WTC11 (cell line): ENCODE data around the gene DCAF10. TPM values are rescaled to one million over a fixed set of nuclear protein-coding genes. Genes with fewer than 3 reads are reported as not detected.
"Not testable (repeated sequence)": the region's sequence is repeated elsewhere in the genome, so short reads cannot be mapped to it uniquely, and the experiment has no call there.

Experiments used
- ATAC-seq: fragments of 200-7000 bp; cut with Tn5 transposase; 2 replicates; pipeline ENCODE4 v1.10.0; 2021; ENCODE audit warnings: mild to moderate bottlenecking, moderate library complexity
- CTCF ChIA-PET: fragments of 300-600 bp; sonication (Branson Sonifier 250); formaldehyde crosslinking; loops from one replicate; lab custom pipeline; 2021; ENCODE audit warnings: antibody characterized with exemption; lab: Charles Lee
- POLR2A ChIA-PET: fragments of 350-600 bp; sonication (Branson Sonifier 250); formaldehyde crosslinking; loops from one replicate; lab custom pipeline; 2021; ENCODE audit warnings: antibody characterized with exemption; lab: Charles Lee
- DNase-seq: peaks from one replicate; pipeline ENCODE4 v3.0.0; 2021; ENCODE audit warnings: low spot score
- H3K27ac Mint-ChIP-seq: 2 replicates; pipeline ENCODE4 v1.8.0; 2021; ENCODE audit warnings: mixed read lengths
- H3K27me3 Mint-ChIP-seq: 2 replicates; pipeline ENCODE4 v1.8.0; 2021; ENCODE audit warnings: low read depth, mild to moderate bottlenecking, moderate library complexity, mixed read lengths
- H3K36me3 Mint-ChIP-seq: 2 replicates; pipeline ENCODE4 v1.8.0; 2021; ENCODE audit warnings: mixed read lengths
- H3K4me1 Mint-ChIP-seq: 2 replicates; pipeline ENCODE4 v1.8.0; 2022; ENCODE audit warnings: mixed read lengths
- H3K4me3 Mint-ChIP-seq: 2 replicates; pipeline ENCODE4 v1.8.0; 2021; ENCODE audit warnings: mild to moderate bottlenecking, moderate library complexity, mixed read lengths
- H3K9me3 Mint-ChIP-seq: 2 replicates; pipeline ENCODE4 v1.8.0; 2021; ENCODE audit warnings: mixed read lengths
- FOXK1 ChIP-seq: sonication (generic); formaldehyde crosslinking; IDR thresholded peaks from 2 replicates; pipeline ENCODE4 v1.8.0; 2022; ENCODE audit warnings: mild to moderate bottlenecking, moderate library complexity, missing genetic modification reagents
- GTF2I ChIP-seq: fragments of 250-450 bp; sonication (Bioruptor Pico); conservative IDR thresholded peaks from 2 replicates; pipeline ENCODE4 v1.4.0; 2021; ENCODE audit warnings: mild to moderate bottlenecking
- IRF2 ChIP-seq: sonication (generic); formaldehyde crosslinking; IDR thresholded peaks from 2 replicates; pipeline ENCODE4 v1.8.0; 2022; ENCODE audit warnings: low read depth, missing genetic modification reagents, borderline replicate concordance
- KAT7 ChIP-seq: sonication (generic); formaldehyde crosslinking; IDR thresholded peaks from 2 replicates; pipeline ENCODE4 v1.8.1; 2023; ENCODE audit warnings: missing genetic modification reagents, mild to moderate bottlenecking, borderline replicate concordance
- RELA ChIP-seq: sonication (generic); formaldehyde crosslinking; IDR thresholded peaks from 2 replicates; pipeline ENCODE4 v1.8.1; 2022; ENCODE audit warnings: missing genetic modification reagents, mild to moderate bottlenecking, borderline replicate concordance
- SOX15 ChIP-seq: fragments of 250-450 bp; sonication (Bioruptor Pico); IDR thresholded peaks from 2 replicates; pipeline ENCODE4 v1.9.0; 2021; ENCODE audit warnings: mild to moderate bottlenecking
- ZNF396 ChIP-seq: fragments of 250-450 bp; sonication (Bioruptor Pico); IDR thresholded peaks from 2 replicates; pipeline ENCODE4 v1.8.0; 2021; ENCODE audit warnings: mild to moderate bottlenecking, moderate library complexity, borderline replicate concordance
- total RNA-seq: library from RNA; stranded (reverse); gene quantifications from 3 replicates; pipeline ENCODE4 v1.2.3, GENCODE V29; 2021
- TF ChIP-seq, protein P1 (sequence below): fragments of 250-450 bp; sonication (Bioruptor Pico); conservative IDR thresholded peaks from 2 replicates; pipeline ENCODE4 v1.9.0; 2021; ENCODE audit warnings: mild to moderate bottlenecking
- TF ChIP-seq, protein P2 (sequence below): sonication (generic); formaldehyde crosslinking; IDR thresholded peaks from 2 replicates; pipeline ENCODE4 v1.8.0; 2022; ENCODE audit warnings: mild to moderate bottlenecking, missing genetic modification reagents
- TF ChIP-seq, protein P3 (sequence below): sonication (generic); formaldehyde crosslinking; IDR thresholded peaks from 2 replicates; pipeline ENCODE4 v1.8.0; 2022; ENCODE audit warnings: mild to moderate bottlenecking, missing genetic modification reagents
- TF ChIP-seq, protein P4 (sequence below): sonication (generic); formaldehyde crosslinking; conservative IDR thresholded peaks from 2 replicates; pipeline ENCODE4 v1.8.1; 2023; ENCODE audit warnings: mild to moderate bottlenecking, low read depth, missing genetic modification reagents, moderate library complexity
- TF ChIP-seq, protein P5 (sequence below): sonication (generic); formaldehyde crosslinking; IDR thresholded peaks from 2 replicates; pipeline ENCODE4 v1.8.1; 2022; ENCODE audit warnings: missing genetic modification reagents, borderline replicate concordance
- TF ChIP-seq, protein P6 (sequence below): fragments of 250-450 bp; sonication (Bioruptor Pico); IDR thresholded peaks from 2 replicates; pipeline ENCODE4 v1.9.0; 2021; ENCODE audit warnings: moderate library complexity, mild to moderate bottlenecking, inconsistent platforms, borderline replicate concordance
- TF ChIP-seq, protein P7 (sequence below): sonication (generic); formaldehyde crosslinking; IDR thresholded peaks from 2 replicates; pipeline ENCODE4 v1.8.0; 2022; ENCODE audit warnings: mild to moderate bottlenecking, missing genetic modification reagents

Gene DCAF10
- total RNA-seq, 1 experiment from 2014 or later = 11.7 TPM

DNA sequence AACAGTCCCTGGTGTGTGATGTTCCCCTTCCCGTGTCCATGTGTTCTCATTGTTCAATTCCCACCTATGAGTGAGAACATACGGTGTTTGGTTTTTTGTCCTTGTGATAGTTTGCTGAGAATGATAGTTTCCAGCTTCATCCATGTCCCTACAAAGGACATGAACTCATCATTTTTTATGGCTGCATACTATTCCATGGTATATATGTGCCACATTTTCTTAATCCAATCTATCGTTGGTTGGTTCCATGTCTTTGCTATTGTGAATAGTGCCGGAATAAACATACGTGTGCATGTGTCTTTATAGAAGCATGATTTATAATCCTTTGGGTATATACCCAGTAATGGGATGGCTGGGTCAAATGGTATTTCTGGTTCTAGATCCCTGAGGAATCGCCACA is 35.3 kb upstream of the DCAF10 start:
- H3K4me1 Mint-ChIP-seq, DNase-seq, H3K27me3 Mint-ChIP-seq, POLR2A ChIA-PET, H3K27ac Mint-ChIP-seq, CTCF ChIA-PET, H3K4me3 Mint-ChIP-seq, H3K9me3 Mint-ChIP-seq, ATAC-seq: not testable (repeated sequence)
- peaks cover 18% of the 10 kb centered on the region for H3K36me3 Mint-ChIP-seq

DNA sequence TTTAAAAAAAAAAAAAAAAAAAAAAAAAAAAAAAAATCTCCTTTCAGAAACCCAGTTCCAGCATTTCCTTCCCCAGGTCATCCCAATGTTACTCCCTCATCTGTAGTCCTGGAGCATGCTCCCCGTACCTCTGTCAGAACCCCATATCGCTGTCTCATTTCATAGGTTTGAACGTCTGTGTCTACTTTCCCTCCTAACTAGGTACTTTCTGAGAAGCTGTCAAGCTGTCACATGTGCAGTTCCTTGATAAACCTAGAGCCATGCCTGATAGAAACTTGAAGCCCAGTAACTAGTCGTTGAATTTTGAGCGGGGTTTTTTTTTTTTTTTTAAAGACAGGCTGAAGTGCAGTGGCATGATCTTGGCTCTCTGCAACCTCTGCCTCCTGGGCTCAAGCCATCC is 31.3 kb upstream of the DCAF10 start:
- H3K4me3 Mint-ChIP-seq = no peak overlapping the region
- no peak overlapping the region for H3K27ac Mint-ChIP-seq
- no peak for ATAC-seq
- H3K27me3 Mint-ChIP-seq = no peaks in the 10 kb centered on the region
- CTCF ChIA-PET = interaction anchor here (0.6 kb wide), 1 partner anchor 317 kb away, joined by 3 read pairs; no protein-coding TSS in a partner anchor
- peaks cover 4% of the 10 kb centered on the region; the same call in 1 of the 2 replicates for H3K9me3 Mint-ChIP-seq
- no peak for DNase-seq
- no peaks in the 10 kb centered on the region for H3K4me1 Mint-ChIP-seq
- peaks cover 16% of the 10 kb centered on the region for H3K36me3 Mint-ChIP-seq
- POLR2A ChIA-PET = no interaction called here
- no peak for TF ChIP-seq FOXK1 (CRISPR knock-in tag)
- TF ChIP-seq, protein P1, sequence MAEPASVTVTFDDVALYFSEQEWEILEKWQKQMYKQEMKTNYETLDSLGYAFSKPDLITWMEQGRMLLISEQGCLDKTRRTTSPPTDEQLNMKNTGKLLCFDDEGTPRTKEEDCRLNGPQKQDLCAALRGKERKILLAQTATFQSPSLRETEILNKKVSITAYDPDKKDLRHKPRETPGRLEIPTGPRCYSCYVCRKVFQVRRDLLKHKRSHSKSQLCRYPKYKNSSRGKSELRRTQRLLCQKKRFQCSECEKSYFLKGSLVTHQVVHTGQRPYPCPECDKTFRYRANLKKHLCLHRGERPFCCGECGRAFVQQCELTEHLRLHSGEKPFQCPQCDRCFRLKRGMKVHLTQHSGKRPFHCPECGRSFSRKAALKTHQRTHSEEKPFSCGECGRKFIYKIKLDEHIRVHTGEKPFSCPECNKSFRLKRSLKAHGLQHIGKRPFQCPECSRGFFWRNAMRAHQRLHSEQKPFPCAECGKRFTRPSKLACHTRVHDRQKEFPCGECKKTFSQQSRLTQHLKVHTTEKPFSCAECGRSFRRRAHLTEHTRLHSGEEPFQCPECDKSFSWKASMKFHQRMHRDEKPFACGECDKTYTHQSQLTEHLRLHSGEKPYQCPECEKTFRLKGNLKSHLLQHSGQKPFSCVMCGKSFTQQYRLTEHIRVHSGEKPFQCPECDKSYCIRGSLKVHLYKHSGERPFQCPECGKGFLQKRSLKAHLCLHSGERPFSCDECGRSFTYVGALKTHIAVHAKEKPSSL (CRISPR knock-in tag) = no peak
- TF ChIP-seq, protein P2, sequence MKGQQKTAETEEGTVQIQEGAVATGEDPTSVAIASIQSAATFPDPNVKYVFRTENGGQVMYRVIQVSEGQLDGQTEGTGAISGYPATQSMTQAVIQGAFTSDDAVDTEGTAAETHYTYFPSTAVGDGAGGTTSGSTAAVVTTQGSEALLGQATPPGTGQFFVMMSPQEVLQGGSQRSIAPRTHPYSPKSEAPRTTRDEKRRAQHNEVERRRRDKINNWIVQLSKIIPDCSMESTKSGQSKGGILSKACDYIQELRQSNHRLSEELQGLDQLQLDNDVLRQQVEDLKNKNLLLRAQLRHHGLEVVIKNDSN (CRISPR knock-in tag) = no peak
- no peak for TF ChIP-seq RELA (CRISPR knock-in tag)
- TF ChIP-seq SOX15 = no peak
- TF ChIP-seq ZNF396 (CRISPR knock-in tag) = no peak
- TF ChIP-seq, protein P3, sequence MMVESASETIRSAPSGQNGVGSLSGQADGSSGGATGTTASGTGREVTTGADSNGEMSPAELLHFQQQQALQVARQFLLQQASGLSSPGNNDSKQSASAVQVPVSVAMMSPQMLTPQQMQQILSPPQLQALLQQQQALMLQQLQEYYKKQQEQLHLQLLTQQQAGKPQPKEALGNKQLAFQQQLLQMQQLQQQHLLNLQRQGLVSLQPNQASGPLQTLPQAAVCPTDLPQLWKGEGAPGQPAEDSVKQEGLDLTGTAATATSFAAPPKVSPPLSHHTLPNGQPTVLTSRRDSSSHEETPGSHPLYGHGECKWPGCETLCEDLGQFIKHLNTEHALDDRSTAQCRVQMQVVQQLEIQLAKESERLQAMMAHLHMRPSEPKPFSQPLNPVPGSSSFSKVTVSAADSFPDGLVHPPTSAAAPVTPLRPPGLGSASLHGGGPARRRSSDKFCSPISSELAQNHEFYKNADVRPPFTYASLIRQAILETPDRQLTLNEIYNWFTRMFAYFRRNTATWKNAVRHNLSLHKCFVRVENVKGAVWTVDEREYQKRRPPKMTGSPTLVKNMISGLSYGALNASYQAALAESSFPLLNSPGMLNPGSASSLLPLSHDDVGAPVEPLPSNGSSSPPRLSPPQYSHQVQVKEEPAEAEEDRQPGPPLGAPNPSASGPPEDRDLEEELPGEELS (CRISPR knock-in tag) = no peak
- no peak for TF ChIP-seq KAT7 (CRISPR knock-in tag)
- TF ChIP-seq IRF2 (CRISPR knock-in tag) = no peak
- TF ChIP-seq, protein P4, sequence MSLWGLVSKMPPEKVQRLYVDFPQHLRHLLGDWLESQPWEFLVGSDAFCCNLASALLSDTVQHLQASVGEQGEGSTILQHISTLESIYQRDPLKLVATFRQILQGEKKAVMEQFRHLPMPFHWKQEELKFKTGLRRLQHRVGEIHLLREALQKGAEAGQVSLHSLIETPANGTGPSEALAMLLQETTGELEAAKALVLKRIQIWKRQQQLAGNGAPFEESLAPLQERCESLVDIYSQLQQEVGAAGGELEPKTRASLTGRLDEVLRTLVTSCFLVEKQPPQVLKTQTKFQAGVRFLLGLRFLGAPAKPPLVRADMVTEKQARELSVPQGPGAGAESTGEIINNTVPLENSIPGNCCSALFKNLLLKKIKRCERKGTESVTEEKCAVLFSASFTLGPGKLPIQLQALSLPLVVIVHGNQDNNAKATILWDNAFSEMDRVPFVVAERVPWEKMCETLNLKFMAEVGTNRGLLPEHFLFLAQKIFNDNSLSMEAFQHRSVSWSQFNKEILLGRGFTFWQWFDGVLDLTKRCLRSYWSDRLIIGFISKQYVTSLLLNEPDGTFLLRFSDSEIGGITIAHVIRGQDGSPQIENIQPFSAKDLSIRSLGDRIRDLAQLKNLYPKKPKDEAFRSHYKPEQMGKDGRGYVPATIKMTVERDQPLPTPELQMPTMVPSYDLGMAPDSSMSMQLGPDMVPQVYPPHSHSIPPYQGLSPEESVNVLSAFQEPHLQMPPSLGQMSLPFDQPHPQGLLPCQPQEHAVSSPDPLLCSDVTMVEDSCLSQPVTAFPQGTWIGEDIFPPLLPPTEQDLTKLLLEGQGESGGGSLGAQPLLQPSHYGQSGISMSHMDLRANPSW (CRISPR knock-in tag) = no peak
- TF ChIP-seq, protein P5, sequence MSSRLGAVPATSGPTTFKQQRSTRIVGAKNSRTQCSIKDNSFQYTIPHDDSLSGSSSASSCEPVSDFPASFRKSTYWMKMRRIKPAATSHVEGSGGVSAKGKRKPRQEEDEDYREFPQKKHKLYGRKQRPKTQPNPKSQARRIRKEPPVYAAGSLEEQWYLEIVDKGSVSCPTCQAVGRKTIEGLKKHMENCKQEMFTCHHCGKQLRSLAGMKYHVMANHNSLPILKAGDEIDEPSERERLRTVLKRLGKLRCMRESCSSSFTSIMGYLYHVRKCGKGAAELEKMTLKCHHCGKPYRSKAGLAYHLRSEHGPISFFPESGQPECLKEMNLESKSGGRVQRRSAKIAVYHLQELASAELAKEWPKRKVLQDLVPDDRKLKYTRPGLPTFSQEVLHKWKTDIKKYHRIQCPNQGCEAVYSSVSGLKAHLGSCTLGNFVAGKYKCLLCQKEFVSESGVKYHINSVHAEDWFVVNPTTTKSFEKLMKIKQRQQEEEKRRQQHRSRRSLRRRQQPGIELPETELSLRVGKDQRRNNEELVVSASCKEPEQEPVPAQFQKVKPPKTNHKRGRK (CRISPR knock-in tag) = no peak
- TF ChIP-seq, protein P6, sequence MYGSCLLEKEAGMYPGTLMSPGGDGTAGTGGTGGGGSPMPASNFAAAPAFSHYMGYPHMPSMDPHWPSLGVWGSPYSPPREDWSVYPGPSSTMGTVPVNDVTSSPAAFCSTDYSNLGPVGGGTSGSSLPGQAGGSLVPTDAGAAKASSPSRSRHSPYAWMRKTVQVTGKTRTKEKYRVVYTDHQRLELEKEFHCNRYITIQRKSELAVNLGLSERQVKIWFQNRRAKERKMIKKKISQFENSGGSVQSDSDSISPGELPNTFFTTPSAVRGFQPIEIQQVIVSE (CRISPR knock-in tag) = no peak
- TF ChIP-seq, protein P7, sequence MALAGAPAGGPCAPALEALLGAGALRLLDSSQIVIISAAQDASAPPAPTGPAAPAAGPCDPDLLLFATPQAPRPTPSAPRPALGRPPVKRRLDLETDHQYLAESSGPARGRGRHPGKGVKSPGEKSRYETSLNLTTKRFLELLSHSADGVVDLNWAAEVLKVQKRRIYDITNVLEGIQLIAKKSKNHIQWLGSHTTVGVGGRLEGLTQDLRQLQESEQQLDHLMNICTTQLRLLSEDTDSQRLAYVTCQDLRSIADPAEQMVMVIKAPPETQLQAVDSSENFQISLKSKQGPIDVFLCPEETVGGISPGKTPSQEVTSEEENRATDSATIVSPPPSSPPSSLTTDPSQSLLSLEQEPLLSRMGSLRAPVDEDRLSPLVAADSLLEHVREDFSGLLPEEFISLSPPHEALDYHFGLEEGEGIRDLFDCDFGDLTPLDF (CRISPR knock-in tag) = no peak
- no peak for TF ChIP-seq GTF2I (CRISPR knock-in tag)
